Measurements from ENCODE around the gene RNF121.
A peak's percentile ranks its signal among the peaks of the same experiment; 100 is the strongest.
"Not testable (repeated sequence)": the region's sequence is repeated elsewhere in the genome, so short reads cannot be mapped to it uniquely, and the experiment has no call there.

RNF121 gene

DNA sequence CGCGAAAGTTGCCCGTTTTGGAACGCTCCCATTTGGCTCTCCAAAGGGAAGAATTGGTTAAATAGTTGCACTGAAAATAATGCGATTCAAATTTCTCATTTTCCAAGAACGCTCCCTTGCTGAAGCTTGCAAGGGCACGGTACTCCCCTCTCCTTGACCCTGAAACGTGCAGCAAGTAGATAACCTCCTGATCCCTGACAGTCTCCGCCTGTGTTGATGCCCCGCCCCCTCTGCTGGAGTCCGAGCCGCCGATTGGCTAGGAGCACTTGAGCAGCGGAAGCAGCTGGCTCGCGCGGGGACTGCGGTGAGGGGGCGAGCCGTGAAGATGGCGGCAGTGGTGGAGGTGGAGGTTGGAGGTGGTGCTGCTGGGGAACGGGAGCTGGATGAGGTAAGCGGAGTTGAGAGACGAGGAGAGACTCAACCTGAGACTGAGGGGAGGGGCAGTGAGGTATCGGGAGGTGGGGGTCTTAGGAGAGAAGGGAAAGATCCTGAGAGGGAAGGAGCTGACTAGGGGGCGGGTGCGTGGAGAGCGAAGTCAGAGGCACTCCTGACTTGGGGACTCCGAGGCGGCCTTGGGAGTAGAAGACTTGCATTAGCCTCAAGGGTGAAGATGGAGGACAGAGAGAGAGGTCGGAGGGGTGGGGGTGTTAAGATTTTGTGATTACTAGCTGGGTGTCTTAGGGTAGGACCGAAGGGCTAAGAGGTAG is at the start of gene RNF121:
Gene RNF121 (plus strand): TSS at position 310 of the 707 bp plus-strand sequence. CDS start 16 bp downstream, at position 326.
- DNase-seq = peak; percentile 94

- not testable (repeated sequence) for DNase-seq
Measured at GRCh38 chr11:71885806-71886205, 43.0 kb upstream of the RNF121 start.

GRCh38 chr11:71888335-71889010 is 40.4 kb upstream of the RNF121 start:
- DNase-seq = not testable (repeated sequence)

GRCh38 chr11:71889181-71889872 is 39.5 kb upstream of the RNF121 start:
- DNase-seq = not testable (repeated sequence)

- DNase-seq = no peak
Measured at GRCh38 chr11:71895961-71896360, 32.9 kb upstream of the RNF121 start.

GRCh38 chr11:71901137-71901536 is 27.7 kb upstream of the RNF121 start:
- peak; percentile 87 for DNase-seq

DNA sequence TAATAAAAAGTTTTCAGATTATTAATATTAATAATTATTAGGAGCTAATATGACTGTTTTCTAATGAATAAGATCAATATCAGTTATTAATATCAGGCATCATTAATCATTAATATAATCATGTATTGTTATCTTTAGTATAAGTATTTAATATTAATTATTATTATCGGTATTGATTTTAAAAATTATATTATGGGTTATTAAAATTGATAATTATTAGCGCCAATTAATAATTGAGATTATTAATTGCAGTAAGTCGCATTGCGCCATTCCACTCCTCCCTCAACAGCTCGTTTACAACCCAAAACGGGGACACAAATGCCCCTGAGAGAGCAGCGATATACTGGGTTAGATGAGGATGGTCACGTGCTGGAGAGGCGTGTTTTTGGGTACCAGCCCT is 20.6 kb upstream of the RNF121 start:
- no peak for DNase-seq

DNA sequence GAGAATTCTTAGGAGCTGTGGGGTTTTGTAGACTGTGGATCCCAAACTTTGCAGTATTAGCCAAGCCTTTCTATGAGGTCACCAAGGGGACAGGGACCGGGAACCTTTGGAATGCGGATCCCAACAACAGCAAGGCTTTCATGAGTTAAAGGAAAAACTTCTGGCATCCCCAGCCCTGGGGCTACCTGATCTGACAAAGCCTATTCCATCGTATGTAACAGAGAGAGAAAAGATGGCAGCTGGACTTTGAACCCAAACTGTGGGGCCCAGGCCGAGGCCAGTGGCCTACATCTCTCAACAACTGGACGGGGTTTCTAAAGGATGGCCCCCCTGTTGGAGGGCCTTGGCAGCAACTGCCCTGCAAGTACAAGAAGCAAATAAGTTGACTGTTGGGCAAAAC is 18.1 kb upstream of the RNF121 start:
- not testable (repeated sequence) for DNase-seq

DNA sequence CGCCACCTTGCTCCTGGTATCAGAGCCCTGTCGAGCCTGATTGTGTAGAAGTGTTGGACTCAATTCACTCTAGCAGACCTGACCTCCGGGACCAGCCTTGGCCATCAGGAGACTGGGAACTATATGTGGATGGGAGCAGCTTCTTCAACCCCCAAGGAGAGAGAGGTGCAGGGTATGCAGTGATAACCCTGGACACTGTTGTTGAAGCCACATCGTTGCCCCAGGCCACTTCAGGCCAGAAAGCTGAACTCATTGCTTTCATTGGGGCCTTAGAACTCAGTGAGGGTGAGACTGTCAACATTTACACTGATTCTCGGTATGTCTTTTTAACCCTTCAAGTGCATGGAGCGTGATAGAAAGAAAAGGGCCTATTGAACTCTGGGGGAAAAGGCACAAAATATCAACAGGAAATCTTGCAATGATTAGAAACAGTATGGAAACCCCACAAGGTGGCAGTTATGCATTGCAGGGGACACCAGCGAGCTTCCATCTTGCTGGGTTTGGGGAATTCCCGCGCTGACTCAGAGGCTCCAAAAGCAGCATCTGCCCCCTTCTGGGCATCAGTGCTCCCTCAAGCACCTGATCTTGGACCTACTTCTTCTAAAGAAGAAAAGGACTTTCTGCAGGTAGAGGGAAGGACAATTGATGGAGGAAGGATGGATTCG is 17.4 kb upstream of the RNF121 start:
- not testable (repeated sequence) for DNase-seq

GRCh38 chr11:71911986-71912340 is 16.9 kb upstream of the RNF121 start:
- DNase-seq = not testable (repeated sequence)

DNA sequence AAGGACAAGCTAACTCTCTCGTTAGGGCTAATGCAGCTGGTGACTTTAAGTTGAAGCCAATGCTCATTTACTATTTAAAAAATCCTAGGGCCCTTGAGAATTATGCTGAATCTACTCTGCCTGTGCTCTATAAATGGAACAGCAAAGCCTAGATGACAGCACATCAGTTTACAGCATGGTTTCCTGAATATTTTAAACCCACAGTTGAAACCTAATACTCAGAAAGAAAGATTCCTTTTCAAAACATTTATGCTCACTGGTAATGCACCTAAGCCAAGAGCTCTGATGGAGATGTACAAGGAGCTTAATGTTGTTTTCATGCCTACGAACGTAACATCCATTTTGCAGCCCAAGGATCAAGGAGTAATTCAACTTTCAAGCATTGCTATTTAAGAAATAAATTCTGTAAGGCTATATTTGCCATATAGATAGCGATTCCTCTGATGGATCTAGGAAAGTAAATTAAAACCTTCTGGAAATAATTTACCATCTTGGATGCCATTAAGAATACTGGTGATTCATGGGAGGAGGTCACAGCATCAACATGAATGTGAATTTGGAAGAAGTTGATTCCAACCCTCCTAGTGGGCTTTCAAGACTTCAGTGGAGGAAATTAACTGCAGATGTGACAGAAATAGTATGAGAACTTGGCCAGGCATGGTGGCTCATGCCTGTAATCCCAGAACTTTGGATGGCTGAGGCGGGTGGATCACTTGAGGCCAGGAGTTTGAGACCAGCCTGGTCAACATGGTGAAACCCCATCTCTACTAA is 14.9 kb upstream of the RNF121 start:
- DNase-seq = peak; percentile 93

DNA sequence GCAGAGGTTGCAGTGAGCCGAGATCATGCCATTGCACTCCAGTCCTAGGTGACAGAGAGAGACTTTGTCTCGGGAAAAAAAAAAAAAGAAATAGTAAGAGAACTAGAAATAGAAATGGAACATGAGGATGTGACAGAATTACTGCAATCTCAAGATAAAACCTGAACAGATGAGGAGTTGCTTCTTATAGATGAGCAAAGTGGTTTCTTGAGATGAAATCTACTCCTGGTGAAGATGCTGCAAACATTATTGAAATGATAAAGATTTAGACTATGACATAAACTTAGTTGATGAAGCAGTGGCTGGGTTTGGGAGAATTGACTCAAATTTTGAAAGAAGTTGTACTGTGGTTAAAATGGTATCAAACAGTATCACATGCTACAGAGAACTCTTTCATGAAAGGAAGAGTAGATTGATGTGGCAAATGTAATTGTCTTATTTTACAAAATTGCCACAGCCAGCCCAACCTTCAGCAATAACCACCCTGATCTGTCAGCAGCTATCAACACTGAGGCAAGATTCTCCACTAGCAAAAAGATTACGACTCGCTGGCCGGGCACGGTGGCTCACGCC is 14.1 kb upstream of the RNF121 start:
- DNase-seq = no peak

GRCh38 chr11:71917646-71918140 is 11.2 kb upstream of the RNF121 start:
- peak; percentile 21 for DNase-seq

DNA sequence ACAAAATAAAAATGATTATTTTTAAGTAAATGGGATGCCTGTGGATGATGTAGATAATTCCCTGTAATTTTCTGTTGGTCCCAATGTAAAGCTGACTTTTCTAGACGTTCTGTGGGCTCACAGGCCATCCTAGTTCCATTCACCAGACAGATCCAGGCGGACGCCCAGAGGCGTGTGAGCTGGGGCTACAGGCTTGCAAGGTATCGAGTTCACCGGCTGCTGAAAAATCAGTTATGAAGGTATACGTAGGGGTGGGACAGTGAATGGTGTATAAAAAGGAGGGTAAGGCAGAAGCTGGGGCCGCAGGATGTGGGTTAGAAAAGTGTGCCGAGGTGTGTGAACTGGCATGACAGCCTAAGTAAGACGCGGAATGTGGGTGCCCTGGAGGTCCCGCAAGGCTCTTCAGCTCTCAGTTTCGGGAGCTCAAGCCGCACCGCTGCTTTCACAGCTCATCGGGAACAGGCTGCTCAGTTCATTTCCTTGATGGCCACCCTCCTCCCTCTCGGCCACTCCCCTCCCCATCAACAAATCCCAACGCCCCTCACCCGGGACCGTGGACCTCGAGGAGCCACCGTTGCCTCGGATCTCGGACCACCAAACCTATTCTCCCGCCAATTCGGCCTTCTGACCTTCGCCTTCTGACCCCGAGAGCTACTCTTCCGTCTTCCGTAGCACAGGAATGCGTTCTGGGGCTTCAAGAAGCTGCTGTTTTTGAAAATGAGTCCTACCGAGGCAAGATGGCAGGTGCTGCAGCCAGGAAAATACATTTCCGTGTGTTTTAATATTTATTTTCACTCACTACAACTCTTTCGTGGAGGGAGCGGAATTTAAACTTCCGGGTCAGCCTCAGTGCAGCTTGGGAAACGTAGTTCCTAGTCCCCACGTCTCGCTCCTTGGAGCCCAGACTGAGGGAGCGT is 768 bp upstream of the RNF121 start, which contains the start of gene XNDC1N:
Gene XNDC1N (minus strand): TSS at position 775 of the 917 bp plus-strand sequence. CDS start 5,241 bp downstream, outside the sequence.
- peak; percentile 88 for DNase-seq

DNA sequence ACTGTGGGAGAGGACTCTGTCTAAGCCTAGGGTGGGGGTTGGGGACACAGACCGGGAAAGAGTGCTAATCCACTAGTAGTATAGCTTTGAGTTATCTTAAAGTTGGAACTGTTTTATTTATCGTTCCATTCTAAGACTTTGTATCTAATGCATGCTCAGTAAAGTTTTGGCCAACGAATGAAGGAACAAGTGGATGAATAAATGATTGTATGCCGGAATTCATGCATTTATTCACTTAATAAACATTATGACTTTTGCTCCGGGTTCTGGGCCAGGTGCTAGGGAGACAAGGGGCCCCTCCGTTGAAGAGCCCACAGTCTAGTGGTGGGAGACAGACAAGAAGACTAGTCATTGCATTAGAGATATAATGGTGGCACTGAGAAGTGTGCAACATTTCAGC is 645 bp downstream of the RNF121 start:
- DNase-seq = no peak

- DNase-seq = no peak
Measured at GRCh38 chr11:71930556-71931244, 1.9 kb downstream of the RNF121 start.

DNA sequence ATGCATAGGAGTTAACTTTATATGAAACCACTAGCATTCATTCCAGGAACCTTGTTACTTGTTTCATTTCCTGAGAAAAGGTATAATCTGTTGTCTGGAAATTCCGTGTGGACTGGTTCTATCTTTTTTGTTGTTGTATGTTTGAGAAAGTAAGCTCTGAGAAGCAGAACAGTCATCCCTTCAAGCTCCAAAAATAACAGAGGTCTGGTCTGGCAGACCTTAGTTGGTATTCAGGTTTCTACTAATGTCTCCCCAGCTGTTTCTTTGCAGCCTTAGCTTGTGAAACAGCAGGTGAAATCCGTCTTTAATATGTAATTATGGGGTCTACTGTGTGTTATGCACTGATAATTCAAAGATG is 2.4 kb downstream of the RNF121 start:
- no peak for DNase-seq

- DNase-seq = no peak
Measured at GRCh38 chr11:71933141-71933933, 4.5 kb downstream of the RNF121 start.

DNA sequence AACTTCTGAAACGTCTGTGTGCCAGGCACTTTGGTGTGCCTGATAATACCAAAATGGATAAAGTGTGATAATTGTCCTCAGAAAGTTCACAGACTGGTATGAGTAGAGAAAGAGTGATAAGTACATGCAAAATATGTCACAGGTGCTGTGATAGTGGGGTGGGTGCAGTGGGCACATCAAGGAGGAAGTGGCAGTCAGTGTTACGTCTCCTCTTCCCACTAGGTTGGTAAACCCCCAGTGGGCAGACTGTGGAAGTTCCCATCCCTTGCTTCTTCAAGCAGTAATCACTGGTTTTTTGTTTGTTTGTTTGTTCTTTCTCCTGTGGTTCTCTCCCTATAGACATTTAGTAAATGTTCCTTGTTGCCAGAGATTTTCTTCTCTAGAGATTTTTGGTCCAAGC is 5.4 kb downstream of the RNF121 start:
- DNase-seq = no peak
